OCI-LY1 (cell line): ENCODE measurements around the gene PFN3.

Source experiments
- H2AFZ ChIP-seq: fragments of 200-600 bp; sonication (generic), shearing (Covaris generic); 2 replicates; pipeline ENCODE4 v1.6.0; 2014; ENCODE audit warnings: antibody characterized with exemption, mild to moderate bottlenecking, low read length
- H3F3A ChIP-seq: fragments of 200-600 bp; sonication (generic), shearing (Covaris generic); 2 replicates; pipeline ENCODE4 v1.6.0; 2014; ENCODE audit warnings: mild to moderate bottlenecking, antibody characterized with exemption, low read length, moderate library complexity; ENCODE audit not compliant: insufficient read depth
- H3K27ac ChIP-seq: fragments of 200-600 bp; sonication (generic); 2 replicates; pipeline ENCODE4 v1.5.1; 2014; ENCODE audit warnings: low read length, mixed run types, mild to moderate bottlenecking, low read depth; ENCODE audit not compliant: poor library complexity, severe bottlenecking
- H3K27me3 ChIP-seq: fragments of 200-600 bp; sonication (generic); 2 replicates; pipeline ENCODE4 v1.6.0; 2014; ENCODE audit warnings: antibody characterized with exemption, mild to moderate bottlenecking, low read length, moderate library complexity; ENCODE audit not compliant: insufficient read depth
- H3K36me3 ChIP-seq: fragments of 200-600 bp; sonication (generic); 2 replicates; pipeline ENCODE4 v1.6.1; 2014; ENCODE audit warnings: mild to moderate bottlenecking, antibody characterized with exemption, low read length, moderate library complexity, mixed read lengths; ENCODE audit not compliant: insufficient read depth
- H3K4me1 ChIP-seq: fragments of 200-600 bp; sonication (generic); 2 replicates; pipeline ENCODE4 v1.5.1; 2014; ENCODE audit warnings: mild to moderate bottlenecking, low read length, moderate library complexity; ENCODE audit not compliant: insufficient read depth, severe bottlenecking
- H3K4me2 ChIP-seq: fragments of 200-600 bp; sonication (generic), shearing (Covaris generic); 2 replicates; pipeline ENCODE4 v1.6.1; 2014; ENCODE audit warnings: low read length
- H3K4me3 ChIP-seq: fragments of 200-600 bp; sonication (generic); 2 replicates; pipeline ENCODE4 v1.5.1; 2014; ENCODE audit warnings: low read length, low read depth, mild to moderate bottlenecking, mixed read lengths; ENCODE audit not compliant: poor library complexity, severe bottlenecking
- H3K79me2 ChIP-seq: fragments of 200-600 bp; shearing (Covaris generic); 2 replicates; pipeline ENCODE4 v1.6.1; 2016; ENCODE audit warnings: mixed run types, low read length, mixed read lengths; ENCODE audit not compliant: insufficient read depth
- H3K9ac ChIP-seq: fragments of 200-600 bp; sonication (generic), shearing (Covaris generic); 2 replicates; pipeline ENCODE4 v1.6.1; 2014; ENCODE audit warnings: mild to moderate bottlenecking, low read length, mixed read lengths
- H3K9me2 ChIP-seq: fragments of 200-600 bp; sonication (generic), shearing (Covaris generic); 2 replicates; pipeline ENCODE4 v1.6.1; 2014; ENCODE audit warnings: low read depth, mild to moderate bottlenecking, low read length, mixed read lengths
- H3K9me3 ChIP-seq: fragments of 200-600 bp; shearing (Covaris generic); 2 replicates; pipeline ENCODE4 v1.6.1; 2014; ENCODE audit warnings: low read length, mixed read lengths
- H4K20me1 ChIP-seq: fragments of 200-600 bp; sonication (generic), shearing (Covaris generic); 2 replicates; pipeline ENCODE4 v1.6.0; 2016; ENCODE audit warnings: mild to moderate bottlenecking, low read length; ENCODE audit not compliant: insufficient read depth
- CTCF ChIP-seq: fragments of 200-600 bp; sonication (generic), shearing (Covaris generic); IDR thresholded peaks from 2 replicates; pipeline ENCODE4 v1.5.1; 2017; ENCODE audit warnings: mild to moderate bottlenecking, antibody characterized with exemption, low read length, moderate library complexity, mixed read lengths
- EZH2 ChIP-seq: fragments of 200-600 bp; sonication (generic), shearing (Covaris generic); IDR thresholded peaks from 2 replicates; pipeline ENCODE4 v1.8.0; 2017; ENCODE audit warnings: borderline replicate concordance, mixed run types, mild to moderate bottlenecking, antibody characterized with exemption, low read length, moderate library complexity, mixed read lengths

Gene PFN3

GRCh38 chr5:177428574-177429217, 28.2 kb upstream of the PFN3 start:
- Histone ChIP-seq H2AFZ (no peak overlapping the region), H3K4me2 (peak overlapping the region; percentile 78), H3K27ac (peak overlapping the region; percentile 87), H3K4me3 (peak overlapping the region; percentile 67), H3K9me2 (no peaks in the 10 kb centered on the region), H3K36me3 (peaks cover 26% of the 10 kb centered on the region), H3F3A (no peaks in the 10 kb centered on the region), H3K4me1 (peaks cover 66% of the 10 kb centered on the region), H3K9me3 (no peaks in the 10 kb centered on the region), H3K79me2 (no peaks in the 10 kb centered on the region), H3K27me3 (no peaks in the 10 kb centered on the region), H4K20me1 (no peaks in the 10 kb centered on the region), H3K9ac (peak overlapping the region; percentile 75; the same call in 1 of the 2 replicates)
- TF ChIP-seq CTCF (no peak), EZH2 (no peak)

GRCh38 chr5:177427919-177428573, 27.6 kb upstream of the PFN3 start:
- H3K79me2 ChIP-seq = no peaks in the 10 kb centered on the region
- H2AFZ ChIP-seq = no peak overlapping the region
- no peaks in the 10 kb centered on the region for H3K27me3 ChIP-seq
- H3K4me1 ChIP-seq = peaks cover 66% of the 10 kb centered on the region
- peaks cover 20% of the 10 kb centered on the region for H3K36me3 ChIP-seq
- H3K9ac ChIP-seq = peak overlapping the region; percentile 75
- no peaks in the 10 kb centered on the region for H3K9me2 ChIP-seq
- no peaks in the 10 kb centered on the region for H3K9me3 ChIP-seq
- TF ChIP-seq CTCF = no peak; the same call in 1 of the 2 replicates
- TF ChIP-seq EZH2 = no peak
- no peaks in the 10 kb centered on the region for H4K20me1 ChIP-seq
- H3K27ac ChIP-seq = peak overlapping the region; percentile 87
- H3K4me2 ChIP-seq = peak overlapping the region; percentile 78
- no peaks in the 10 kb centered on the region for H3F3A ChIP-seq
- H3K4me3 ChIP-seq = peak overlapping the region; percentile 67

DNA sequence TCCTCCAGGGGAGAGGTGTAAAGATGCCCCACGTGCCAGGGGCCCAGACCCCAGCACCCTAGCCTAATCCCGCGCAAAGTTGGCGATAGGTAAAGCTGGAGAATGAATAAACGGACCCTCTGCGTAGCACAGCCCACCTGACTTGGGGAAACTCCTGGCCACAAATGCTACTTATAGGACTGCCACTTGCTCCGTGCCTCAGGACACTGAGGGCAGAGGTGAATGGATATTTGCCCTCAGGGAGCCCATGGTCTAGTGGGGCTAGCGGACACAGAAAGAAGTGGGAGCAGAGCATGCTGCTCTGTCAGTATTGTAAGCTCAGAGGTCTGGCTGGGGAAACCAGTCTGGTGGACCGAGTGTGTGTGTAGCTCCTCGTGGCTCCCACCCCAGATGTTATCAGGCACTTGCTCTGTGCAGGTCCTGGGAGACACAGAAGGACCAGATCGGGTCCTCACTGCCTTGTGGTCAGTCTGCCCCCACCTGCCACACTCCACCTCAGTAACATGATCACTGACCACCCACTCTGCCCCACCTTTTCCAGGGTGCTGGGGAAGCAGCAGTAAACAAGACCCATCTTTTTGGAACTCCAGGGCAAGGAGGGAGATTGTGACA, 26.9 kb upstream of the PFN3 start:
- H3K4me1 ChIP-seq = peaks cover 64% of the 10 kb centered on the region
- H3K9me3 ChIP-seq = no peaks in the 10 kb centered on the region
- H3K9me2 ChIP-seq = no peaks in the 10 kb centered on the region
- H3K4me2 ChIP-seq = peak overlapping the region; percentile 78
- TF ChIP-seq CTCF = no peak
- no peak for TF ChIP-seq EZH2
- H3K27ac ChIP-seq = peak overlapping the region; percentile 87
- peaks cover 12% of the 10 kb centered on the region for H3K36me3 ChIP-seq
- peak overlapping the region; percentile 67 for H3K4me3 ChIP-seq
- H3K27me3 ChIP-seq = no peaks in the 10 kb centered on the region
- no peaks in the 10 kb centered on the region for H3K79me2 ChIP-seq
- no peak overlapping the region for H2AFZ ChIP-seq
- no peaks in the 10 kb centered on the region for H3F3A ChIP-seq
- no peaks in the 10 kb centered on the region for H4K20me1 ChIP-seq
- H3K9ac ChIP-seq = peak overlapping the region; percentile 75
